Retinal pigment epithelial cell (primary cell): ENCODE measurements around the gene LARGE1.
"Not testable (repeated sequence)": the region's sequence is repeated elsewhere in the genome, so short reads cannot be mapped to it uniquely, and the experiment has no call there.

Source experiments
- DNase-seq: peaks from one replicate; pipeline ENCODE4 v3.0.0-alpha.2; 2010; ENCODE audit warnings: low read depth
- H3K4me3 ChIP-seq: 2 replicates; pipeline ENCODE4 v1.5.1; 2011; ENCODE audit warnings: mild to moderate bottlenecking, low read length, control low read depth, moderate library complexity
- TF ChIP-seq, protein P1 (sequence below): conservative IDR thresholded peaks from 2 replicates; pipeline ENCODE4 v1.5.1; 2011; ENCODE audit warnings: low read depth, low read length, control low read depth, inconsistent platforms

Gene LARGE1

DNA sequence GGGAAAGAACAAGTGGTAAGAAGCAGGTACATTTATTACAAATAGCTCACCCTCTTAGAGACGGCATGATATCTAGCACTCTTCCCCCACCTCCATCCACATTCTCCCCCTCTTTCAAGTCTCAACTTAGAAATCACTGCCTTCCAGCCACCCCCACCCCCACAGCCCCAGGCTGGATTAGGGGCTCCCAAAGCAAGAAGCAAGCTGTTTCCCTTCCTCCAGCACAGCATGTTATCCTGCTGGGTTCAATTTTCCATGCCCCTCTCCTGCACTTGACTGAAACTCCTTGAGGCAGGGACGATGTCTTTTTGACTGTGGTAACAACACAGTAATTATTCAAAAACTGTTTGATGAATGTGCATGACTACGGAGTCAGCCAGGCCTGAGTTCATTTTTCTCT lies 350.7 kb downstream of the LARGE1 start:
- TF ChIP-seq, protein P1, sequence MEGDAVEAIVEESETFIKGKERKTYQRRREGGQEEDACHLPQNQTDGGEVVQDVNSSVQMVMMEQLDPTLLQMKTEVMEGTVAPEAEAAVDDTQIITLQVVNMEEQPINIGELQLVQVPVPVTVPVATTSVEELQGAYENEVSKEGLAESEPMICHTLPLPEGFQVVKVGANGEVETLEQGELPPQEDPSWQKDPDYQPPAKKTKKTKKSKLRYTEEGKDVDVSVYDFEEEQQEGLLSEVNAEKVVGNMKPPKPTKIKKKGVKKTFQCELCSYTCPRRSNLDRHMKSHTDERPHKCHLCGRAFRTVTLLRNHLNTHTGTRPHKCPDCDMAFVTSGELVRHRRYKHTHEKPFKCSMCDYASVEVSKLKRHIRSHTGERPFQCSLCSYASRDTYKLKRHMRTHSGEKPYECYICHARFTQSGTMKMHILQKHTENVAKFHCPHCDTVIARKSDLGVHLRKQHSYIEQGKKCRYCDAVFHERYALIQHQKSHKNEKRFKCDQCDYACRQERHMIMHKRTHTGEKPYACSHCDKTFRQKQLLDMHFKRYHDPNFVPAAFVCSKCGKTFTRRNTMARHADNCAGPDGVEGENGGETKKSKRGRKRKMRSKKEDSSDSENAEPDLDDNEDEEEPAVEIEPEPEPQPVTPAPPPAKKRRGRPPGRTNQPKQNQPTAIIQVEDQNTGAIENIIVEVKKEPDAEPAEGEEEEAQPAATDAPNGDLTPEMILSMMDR = no peak

DNA sequence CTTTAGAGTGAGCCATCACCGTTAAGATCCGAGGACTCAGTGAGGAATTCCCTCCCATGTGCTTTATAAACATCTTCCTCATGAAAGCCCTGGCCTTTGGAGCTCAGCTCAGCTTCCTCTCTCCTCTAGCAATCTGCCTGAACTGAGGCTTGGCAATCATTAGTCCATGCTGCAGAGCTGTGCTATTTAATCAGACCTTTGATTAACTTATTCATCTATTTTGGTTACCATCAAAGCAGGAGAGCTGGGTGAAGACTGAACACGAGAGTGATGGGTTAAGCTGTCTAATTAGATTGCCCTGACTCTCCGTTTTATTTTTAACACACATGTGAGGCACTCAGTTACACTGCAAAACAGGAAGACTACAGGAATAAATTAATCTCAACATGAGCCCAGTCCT lies 351.3 kb downstream of the LARGE1 start:
- no peak overlapping the region for H3K4me3 ChIP-seq
- TF ChIP-seq, protein P1 = no peak
- DNase-seq = no peak

More for the DNA sequence above, 350.7 kb downstream of the LARGE1 start:
- DNase-seq = no peak
- H3K4me3 ChIP-seq = no peak overlapping the region

DNA sequence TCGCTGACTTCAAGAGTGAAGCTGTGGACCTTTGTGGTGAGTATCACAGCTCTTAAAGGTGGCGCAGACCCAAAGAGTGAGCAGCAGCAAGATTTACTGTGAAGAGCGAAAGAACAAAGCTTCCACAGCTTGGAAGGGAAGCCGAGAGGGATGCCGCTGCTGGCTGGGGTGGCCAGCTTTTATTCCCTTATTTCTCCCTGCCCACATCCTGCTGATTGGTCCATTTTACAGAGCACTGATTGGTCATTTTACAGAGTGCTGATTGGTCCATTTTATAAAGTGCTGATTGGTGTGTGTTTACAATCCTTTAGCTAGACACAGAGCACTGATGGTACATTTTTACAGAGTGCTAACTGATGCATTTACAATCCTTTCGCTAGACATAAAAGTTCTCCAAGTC lies 353.8 kb downstream of the LARGE1 start:
- not testable (repeated sequence) for DNase-seq, H3K4me3 ChIP-seq

DNA sequence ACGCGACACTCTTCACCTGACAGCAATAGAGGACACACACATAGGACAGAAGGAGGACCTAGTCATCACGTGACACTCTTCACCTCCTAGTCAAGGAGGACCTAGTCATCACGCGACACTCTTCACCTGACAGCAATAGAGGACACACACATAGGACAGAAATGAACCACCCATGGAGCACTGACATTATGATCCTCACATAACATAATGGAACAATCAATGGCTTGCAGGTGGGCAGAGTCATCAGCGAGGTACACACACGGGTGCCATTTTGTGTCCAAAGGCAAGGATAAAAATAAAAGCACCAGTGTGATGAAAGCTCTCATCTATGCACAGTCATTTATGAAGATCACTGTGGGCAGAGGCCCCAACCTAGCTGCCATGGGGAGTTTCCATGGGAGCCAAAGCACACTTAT lies 354.7 kb downstream of the LARGE1 start:
- TF ChIP-seq, protein P1 = no peak
- DNase-seq = no peak
- H3K4me3 ChIP-seq = no peak overlapping the region

DNA sequence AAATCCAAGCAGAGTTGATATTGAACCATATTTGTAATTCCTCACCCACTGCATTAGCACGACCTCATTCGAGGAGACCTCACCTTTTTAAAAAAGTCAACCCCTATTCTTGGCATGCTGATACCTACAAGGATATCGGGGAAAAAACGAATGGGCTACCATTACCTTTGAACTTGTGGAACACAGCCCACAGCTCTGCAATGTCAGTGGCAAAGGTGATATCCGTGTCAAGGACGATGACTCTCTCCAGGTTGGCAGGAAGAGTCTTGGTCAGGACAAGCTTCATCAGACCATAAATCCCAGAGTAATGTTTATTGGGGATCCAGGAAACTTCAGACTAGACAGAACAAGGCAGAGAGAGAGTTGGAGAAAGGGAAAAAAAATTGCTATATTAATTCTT lies 355.6 kb downstream of the LARGE1 start:
- H3K4me3 ChIP-seq = no peak overlapping the region
- TF ChIP-seq, protein P1 = no peak
- DNase-seq = no peak

DNA sequence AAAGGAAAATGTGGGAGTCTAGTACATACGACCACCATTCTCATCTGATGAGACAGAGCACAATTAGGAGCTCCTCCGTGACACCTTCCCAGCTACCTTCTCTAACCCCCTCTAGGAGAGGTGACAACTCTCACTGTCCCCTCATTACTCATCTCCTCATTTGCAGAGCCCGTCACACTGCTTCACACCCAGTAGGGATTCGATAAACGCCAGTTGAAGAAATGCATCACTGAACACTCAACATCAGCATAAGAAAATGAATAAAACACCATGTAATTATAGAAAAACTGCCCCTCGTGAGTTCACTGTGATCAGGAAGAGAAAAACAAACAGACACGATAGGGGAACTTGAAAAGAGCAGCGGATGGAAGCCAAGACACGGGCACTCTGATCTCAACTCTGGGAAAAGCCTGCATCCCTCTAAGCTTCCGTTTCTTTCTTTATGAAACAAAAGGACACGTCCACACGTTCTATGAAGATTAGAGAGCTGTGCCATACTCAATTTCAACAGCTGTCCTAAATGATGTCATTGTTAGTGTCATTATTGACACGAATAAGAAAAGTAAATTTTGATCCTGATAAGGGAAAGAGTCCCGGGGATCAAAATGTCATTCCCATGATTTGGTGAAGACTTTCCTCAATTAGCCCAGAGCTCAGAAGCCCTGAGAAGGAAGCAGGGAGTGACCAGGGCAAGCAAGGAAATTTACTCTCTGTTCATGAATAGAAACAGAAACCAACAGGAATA lies 356.9 kb downstream of the LARGE1 start:
- TF ChIP-seq, protein P1 = no peak
- H3K4me3 ChIP-seq = no peak overlapping the region
- no peak for DNase-seq

DNA sequence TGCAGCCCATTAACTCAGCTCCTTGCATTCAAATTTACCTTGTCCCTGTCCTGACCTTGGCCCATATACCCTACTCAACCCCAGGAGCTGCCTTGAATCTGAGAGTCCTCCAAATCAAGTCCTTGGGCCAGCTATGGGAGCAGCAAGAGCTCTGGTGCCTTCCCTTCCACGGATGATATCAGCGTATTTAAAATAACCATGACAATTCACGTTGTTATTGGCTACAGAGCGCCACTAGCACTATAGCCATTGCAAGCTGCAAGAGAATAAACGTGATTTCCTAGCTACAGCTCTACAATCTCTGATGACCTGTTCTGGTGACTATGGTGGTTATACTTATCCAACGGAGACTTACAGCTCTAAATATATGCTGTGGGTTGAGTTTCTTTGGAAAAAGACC lies 357.8 kb downstream of the LARGE1 start:
- DNase-seq = no peak
- TF ChIP-seq, protein P1 = no peak
- no peak overlapping the region for H3K4me3 ChIP-seq
